H1 (cell line): Measurements from ENCODE around the gene ADGRL3.

Experiments
- POLR2A ChIP-seq, 2 experiments: IDR thresholded peaks; 1 replicate in 1 of 2; 2 replicates in 1 of 2; pipeline ENCODE4 v1.6.1; 2011; ENCODE audit warnings: low read depth in 2 of 2, low read length in 2 of 2, mild to moderate bottlenecking in 2 of 2; ENCODE audit errors: control extremely low read depth in 1 of 2
- RFX5 ChIP-seq: IDR thresholded peaks from 2 replicates; pipeline ENCODE4 v1.6.1; 2011; ENCODE audit warnings: low read depth, low read length, improper control_type of control experiment, borderline replicate concordance
- SAP30 ChIP-seq: fragments of 300-600 bp; sonication (generic); IDR thresholded peaks from 2 replicates; pipeline ENCODE4 v1.7.1; 2012; ENCODE audit warnings: low read length, moderate library complexity, mild to moderate bottlenecking, inconsistent platforms; ENCODE audit not compliant: insufficient read depth, insufficient replicate concordance
- SIN3A ChIP-seq, 2 experiments: IDR thresholded peaks in 1 of 2; conservative IDR thresholded peaks in 1 of 2; 2 replicates each; pipeline ENCODE4 v1.6.1; 2011 to 2012; ENCODE audit warnings: low read length in 2 of 2, improper control_type of control experiment in 1 of 2, low read depth in 1 of 2, mild to moderate bottlenecking in 1 of 2
- TF ChIP-seq, protein P1 (sequence below): IDR thresholded peaks from 2 replicates; pipeline ENCODE4 v1.6.1; 2012; ENCODE audit warnings: inconsistent platforms
- TF ChIP-seq, protein P2 (sequence below): IDR thresholded peaks from 2 replicates; pipeline ENCODE4 v1.6.1; 2011; ENCODE audit warnings: low read length, improper control_type of control experiment
- TF ChIP-seq, protein P3 (sequence below), 3 experiments: IDR thresholded peaks; 1 replicate in 2 of 3; 2 replicates in 1 of 3; pipeline versions ENCODE4 v1.5.1 to v1.6.1; 2011; ENCODE audit warnings: low read length in 3 of 3, mild to moderate bottlenecking in 3 of 3, inconsistent platforms in 2 of 3, low read depth in 1 of 3, moderate library complexity in 1 of 3; ENCODE audit not compliant: insufficient read depth in 1 of 3; ENCODE audit errors: control extremely low read depth in 1 of 3

DNA sequence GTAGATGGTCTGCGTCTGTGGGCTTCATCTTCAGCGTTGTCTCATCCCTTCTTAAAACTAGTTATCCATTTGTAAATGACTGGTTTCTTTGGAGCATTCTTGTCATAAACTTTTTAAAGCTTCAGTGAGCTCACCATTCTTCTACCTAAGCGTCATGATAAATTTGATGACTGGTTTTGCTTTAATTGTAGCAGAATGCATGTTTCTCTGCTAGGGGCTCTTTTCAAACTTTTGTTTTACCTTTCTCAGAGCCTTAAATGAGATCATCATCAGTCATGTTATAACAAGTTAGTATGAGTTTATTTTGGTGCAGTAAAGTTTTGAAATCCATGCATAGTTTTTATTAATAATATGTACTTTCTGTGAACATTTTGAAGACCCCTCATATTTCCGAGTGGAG is 6.3 kb upstream of the ADGRL3 start:
- no peak for TF ChIP-seq POLR2A (IDR thresholded peaks at IDR 0.05; ENCODE audit: control extremely low read depth in 1 of 2, low read depth in 2 of 2, low read length in 2 of 2)
- no peak for TF ChIP-seq SAP30
- TF ChIP-seq RFX5, result no peak
- TF ChIP-seq, protein P1, sequence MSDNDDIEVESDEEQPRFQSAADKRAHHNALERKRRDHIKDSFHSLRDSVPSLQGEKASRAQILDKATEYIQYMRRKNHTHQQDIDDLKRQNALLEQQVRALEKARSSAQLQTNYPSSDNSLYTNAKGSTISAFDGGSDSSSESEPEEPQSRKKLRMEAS, result no peak
- TF ChIP-seq SIN3A (conservative IDR thresholded peaks at IDR 0.05 in 1 of 2, IDR thresholded peaks at IDR 0.05 in 1 of 2; ENCODE audit: low read depth in 1 of 2, low read length in 2 of 2), result no peak
- TF ChIP-seq, protein P2, sequence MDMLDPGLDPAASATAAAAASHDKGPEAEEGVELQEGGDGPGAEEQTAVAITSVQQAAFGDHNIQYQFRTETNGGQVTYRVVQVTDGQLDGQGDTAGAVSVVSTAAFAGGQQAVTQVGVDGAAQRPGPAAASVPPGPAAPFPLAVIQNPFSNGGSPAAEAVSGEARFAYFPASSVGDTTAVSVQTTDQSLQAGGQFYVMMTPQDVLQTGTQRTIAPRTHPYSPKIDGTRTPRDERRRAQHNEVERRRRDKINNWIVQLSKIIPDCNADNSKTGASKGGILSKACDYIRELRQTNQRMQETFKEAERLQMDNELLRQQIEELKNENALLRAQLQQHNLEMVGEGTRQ, result no peak
- TF ChIP-seq, protein P3, sequence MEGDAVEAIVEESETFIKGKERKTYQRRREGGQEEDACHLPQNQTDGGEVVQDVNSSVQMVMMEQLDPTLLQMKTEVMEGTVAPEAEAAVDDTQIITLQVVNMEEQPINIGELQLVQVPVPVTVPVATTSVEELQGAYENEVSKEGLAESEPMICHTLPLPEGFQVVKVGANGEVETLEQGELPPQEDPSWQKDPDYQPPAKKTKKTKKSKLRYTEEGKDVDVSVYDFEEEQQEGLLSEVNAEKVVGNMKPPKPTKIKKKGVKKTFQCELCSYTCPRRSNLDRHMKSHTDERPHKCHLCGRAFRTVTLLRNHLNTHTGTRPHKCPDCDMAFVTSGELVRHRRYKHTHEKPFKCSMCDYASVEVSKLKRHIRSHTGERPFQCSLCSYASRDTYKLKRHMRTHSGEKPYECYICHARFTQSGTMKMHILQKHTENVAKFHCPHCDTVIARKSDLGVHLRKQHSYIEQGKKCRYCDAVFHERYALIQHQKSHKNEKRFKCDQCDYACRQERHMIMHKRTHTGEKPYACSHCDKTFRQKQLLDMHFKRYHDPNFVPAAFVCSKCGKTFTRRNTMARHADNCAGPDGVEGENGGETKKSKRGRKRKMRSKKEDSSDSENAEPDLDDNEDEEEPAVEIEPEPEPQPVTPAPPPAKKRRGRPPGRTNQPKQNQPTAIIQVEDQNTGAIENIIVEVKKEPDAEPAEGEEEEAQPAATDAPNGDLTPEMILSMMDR (IDR thresholded peaks at IDR 0.05; ENCODE audit: control extremely low read depth in 1 of 3, insufficient read depth in 1 of 3, low read depth in 1 of 3, low read length in 3 of 3), result no peak
